CD4-positive, alpha-beta T cell (primary cell): ENCODE measurements around the gene CRAMP1. TPM values are rescaled to one million over a fixed set of nuclear protein-coding genes. Genes with fewer than 3 reads are reported as not detected.

ENCODE experiments used
- ATAC-seq: fragments of 200-7000 bp; cut with Tn5 transposase; one replicate; pipeline ENCODE4 v1.10.0; 2022; ENCODE audit warnings: mild to moderate bottlenecking; ENCODE audit not compliant: poor library complexity
- CTCF ChIA-PET: fragments of 350-600 bp; sonication (Branson Sonifier 250); formaldehyde crosslinking; loops from one replicate; lab custom pipeline; 2021; ENCODE audit warnings: antibody characterized with exemption, inconsistent platforms; lab: Charles Lee
- POLR2A ChIA-PET: fragments of 350-600 bp; sonication (Branson Sonifier 250); formaldehyde crosslinking; loops from one replicate; lab custom pipeline; 2021; ENCODE audit warnings: antibody characterized with exemption, inconsistent platforms; lab: Charles Lee
- DNase-seq, 14 experiments: peaks; one replicate each; pipeline ENCODE4 v3.0.0-alpha.2; 2013 to 2020; ENCODE audit warnings: mixed read lengths in 2 of 14
- H3K27ac ChIP-seq, 2 donors: one replicate each; pipeline versions ENCODE4 v1.5.1 to v1.7.0; 2013; ENCODE audit warnings: low read length in 2 of 2, low read depth in 1 of 2, mild to moderate bottlenecking in 1 of 2
- H3K27me3 ChIP-seq, 2 experiments: 1 replicate in 1 of 2; 2 replicates in 1 of 2; pipeline versions ENCODE4 v1.6.1 to v1.7.0; 2013; ENCODE audit warnings: low read length in 2 of 2, control low read depth in 1 of 2, mild to moderate bottlenecking in 1 of 2, moderate library complexity in 1 of 2; ENCODE audit not compliant: insufficient read depth in 2 of 2, control insufficient read depth in 1 of 2
- H3K36me3 ChIP-seq: one replicate; pipeline ENCODE4 v1.6.1; 2013; ENCODE audit warnings: low read length, control low read depth; ENCODE audit not compliant: insufficient read depth
- H3K4me1 ChIP-seq: one replicate; pipeline ENCODE4 v1.6.1; 2013; ENCODE audit warnings: low read length, control low read depth; ENCODE audit not compliant: insufficient read depth
- H3K4me3 ChIP-seq: one replicate; pipeline ENCODE4 v1.5.1; 2013; ENCODE audit warnings: mild to moderate bottlenecking, low read length, moderate library complexity
- H3K9me3 ChIP-seq, 2 experiments: 1 replicate in 1 of 2; 2 replicates in 1 of 2; pipeline versions ENCODE4 v1.6.1 to v1.7.0; 2013; ENCODE audit warnings: low read length in 2 of 2, mild to moderate bottlenecking in 2 of 2, control low read depth in 1 of 2, moderate library complexity in 1 of 2; ENCODE audit not compliant: control insufficient read depth in 1 of 2, insufficient read depth in 1 of 2
- H3K27ac Mint-ChIP-seq: one replicate; pipeline ENCODE4 v1.8.0; 2020; ENCODE audit warnings: mixed read lengths
- H3K27me3 Mint-ChIP-seq: one replicate; pipeline ENCODE4 v1.8.0; 2021; ENCODE audit warnings: mixed read lengths
- H3K36me3 Mint-ChIP-seq: one replicate; pipeline ENCODE4 v1.8.0; 2021; ENCODE audit warnings: low read depth, mixed read lengths
- H3K4me1 Mint-ChIP-seq: one replicate; pipeline ENCODE4 v1.8.0; 2021; ENCODE audit warnings: low read depth, mixed read lengths
- H3K4me3 Mint-ChIP-seq: one replicate; pipeline ENCODE4 v1.8.0; 2020; ENCODE audit warnings: mild to moderate bottlenecking, mixed read lengths
- H3K9me3 Mint-ChIP-seq: one replicate; pipeline ENCODE4 v1.8.0; 2020; ENCODE audit warnings: mixed read lengths
- intact Hi-C, 2 experiments: fragments of 100-400 bp; cut with DNase I in 1 of 2; cut with micrococcal nuclease in 1 of 2; formaldehyde crosslinking; loops; one replicate each; pipeline versions ENCODE4 v1.15.1 to v1.9.0; 2023 to 2025; cut with DNase I, micrococcal nuclease
- total RNA-seq, 174 experiments: library from RNA in 2 of 174; stranded (reverse) in 2 of 174; gene quantifications; one replicate each; pipeline ENCODE4 v1.2.3 and lab custom pipeline; 2021 to 2026
- TF ChIP-seq, protein P1 (sequence below): fragments of 200-600 bp; IDR thresholded peaks from one replicate; pipeline ENCODE4 v1.8.0; 2022; ENCODE audit warnings: antibody characterized with exemption, mild to moderate bottlenecking

CRAMP1 gene
- total RNA-seq, 2 experiments from 2014 or later: 14.1 to 15.2 TPM

DNA sequence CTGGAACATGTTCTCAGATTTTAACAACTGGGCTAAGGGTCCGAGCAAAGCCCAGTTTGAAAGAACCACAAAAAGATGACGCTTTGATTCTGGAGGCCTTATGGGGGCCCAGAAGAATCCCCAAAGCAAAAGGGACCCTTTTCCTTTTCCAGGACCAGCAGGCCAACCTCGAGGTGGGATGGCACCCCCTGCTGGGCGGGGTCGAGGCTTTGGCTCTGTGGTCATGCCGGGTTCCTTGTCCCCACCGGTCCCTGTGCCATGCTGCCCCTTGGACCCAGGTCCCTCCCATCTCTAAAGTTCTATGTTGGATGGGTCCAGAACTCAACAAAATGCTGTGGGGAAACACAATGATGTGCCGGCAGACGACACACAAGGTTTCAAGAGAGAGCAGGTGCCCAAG is 47.8 kb upstream of the CRAMP1 start:
- Histone ChIP-seq H3K36me3 (no peaks in the 10 kb centered on the region), H3K4me1 (peaks cover 42% of the 10 kb centered on the region), H3K9me3 (no peaks in the 10 kb centered on the region), H3K4me3 (no peak overlapping the region), H3K27me3 (no peaks in the 10 kb centered on the region), H3K27ac (no peak overlapping the region)
- H3K27me3 Mint-ChIP-seq: no peaks in the 10 kb centered on the region
- ATAC-seq (no peak), DNase-seq (peak in 1 of 14 experiments; percentile 25)
- ChIA-PET CTCF (no interaction called here), POLR2A (no interaction called here)
- H3K27ac Mint-ChIP-seq: no peak overlapping the region
- intact Hi-C loops: no loop called here
- H3K36me3 Mint-ChIP-seq: no peaks in the 10 kb centered on the region
- no peak overlapping the region for H3K4me3 Mint-ChIP-seq
- peaks cover 31% of the 10 kb centered on the region for H3K4me1 Mint-ChIP-seq
- H3K9me3 Mint-ChIP-seq: no peaks in the 10 kb centered on the region
- TF ChIP-seq, protein P1, sequence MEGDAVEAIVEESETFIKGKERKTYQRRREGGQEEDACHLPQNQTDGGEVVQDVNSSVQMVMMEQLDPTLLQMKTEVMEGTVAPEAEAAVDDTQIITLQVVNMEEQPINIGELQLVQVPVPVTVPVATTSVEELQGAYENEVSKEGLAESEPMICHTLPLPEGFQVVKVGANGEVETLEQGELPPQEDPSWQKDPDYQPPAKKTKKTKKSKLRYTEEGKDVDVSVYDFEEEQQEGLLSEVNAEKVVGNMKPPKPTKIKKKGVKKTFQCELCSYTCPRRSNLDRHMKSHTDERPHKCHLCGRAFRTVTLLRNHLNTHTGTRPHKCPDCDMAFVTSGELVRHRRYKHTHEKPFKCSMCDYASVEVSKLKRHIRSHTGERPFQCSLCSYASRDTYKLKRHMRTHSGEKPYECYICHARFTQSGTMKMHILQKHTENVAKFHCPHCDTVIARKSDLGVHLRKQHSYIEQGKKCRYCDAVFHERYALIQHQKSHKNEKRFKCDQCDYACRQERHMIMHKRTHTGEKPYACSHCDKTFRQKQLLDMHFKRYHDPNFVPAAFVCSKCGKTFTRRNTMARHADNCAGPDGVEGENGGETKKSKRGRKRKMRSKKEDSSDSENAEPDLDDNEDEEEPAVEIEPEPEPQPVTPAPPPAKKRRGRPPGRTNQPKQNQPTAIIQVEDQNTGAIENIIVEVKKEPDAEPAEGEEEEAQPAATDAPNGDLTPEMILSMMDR: no peak

DNA sequence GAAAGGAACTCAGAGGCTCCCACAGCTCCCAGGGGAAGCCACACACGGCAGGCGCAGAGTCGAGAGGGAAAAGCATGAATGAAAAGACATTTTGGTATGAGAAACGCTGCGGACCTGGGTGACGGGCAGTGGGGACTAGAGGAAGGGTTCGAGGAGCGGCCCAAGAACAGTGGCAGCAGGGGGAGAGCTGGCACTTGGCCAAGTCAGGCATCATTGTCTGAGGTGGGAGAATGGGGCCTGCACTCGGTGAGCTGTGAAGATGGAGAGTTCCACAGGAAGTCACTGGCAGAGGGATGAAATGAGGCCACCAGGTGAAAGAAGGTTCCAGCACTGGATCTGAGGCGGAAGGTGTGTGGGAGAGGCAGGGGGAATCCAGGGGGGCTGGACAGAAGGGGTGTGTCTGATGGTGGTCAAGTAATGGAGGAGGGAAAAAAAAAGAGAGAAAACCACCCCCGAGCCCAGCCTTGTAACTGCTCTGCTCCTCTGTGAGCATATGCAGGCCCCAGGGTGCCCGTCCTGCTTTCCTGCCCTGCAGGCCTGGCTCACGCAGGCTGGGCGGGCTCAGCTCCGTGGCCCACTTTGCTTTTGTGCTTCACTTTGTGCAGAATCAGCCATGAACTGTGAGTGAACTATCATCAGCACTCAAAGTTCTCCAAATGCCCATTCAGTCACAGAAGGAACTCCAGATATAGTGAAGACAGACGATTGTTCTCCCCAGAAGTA is 46.9 kb upstream of the CRAMP1 start:
- Mint-ChIP-seq H3K9me3 (no peaks in the 10 kb centered on the region), H3K4me3 (no peak overlapping the region), H3K36me3 (no peaks in the 10 kb centered on the region), H3K4me1 (peaks cover 22% of the 10 kb centered on the region), H3K27me3 (no peaks in the 10 kb centered on the region), H3K27ac (peak overlapping the region; percentile 51)
- Histone ChIP-seq H3K4me3 (no peak overlapping the region), H3K4me1 (peaks cover 33% of the 10 kb centered on the region), H3K27ac (no peak overlapping the region), H3K9me3 (no peaks in the 10 kb centered on the region), H3K27me3 (no peaks in the 10 kb centered on the region), H3K36me3 (no peaks in the 10 kb centered on the region)
- TF ChIP-seq, protein P1: no peak
- intact Hi-C loops: loop anchor here in 1 of 2 experiments (5.0 kb wide), 1 partner anchor 43 kb away; no protein-coding TSS in a partner anchor
- ChIA-PET POLR2A (no interaction called here), CTCF (no interaction called here)
- no peak for ATAC-seq
- no peak for DNase-seq

DNA sequence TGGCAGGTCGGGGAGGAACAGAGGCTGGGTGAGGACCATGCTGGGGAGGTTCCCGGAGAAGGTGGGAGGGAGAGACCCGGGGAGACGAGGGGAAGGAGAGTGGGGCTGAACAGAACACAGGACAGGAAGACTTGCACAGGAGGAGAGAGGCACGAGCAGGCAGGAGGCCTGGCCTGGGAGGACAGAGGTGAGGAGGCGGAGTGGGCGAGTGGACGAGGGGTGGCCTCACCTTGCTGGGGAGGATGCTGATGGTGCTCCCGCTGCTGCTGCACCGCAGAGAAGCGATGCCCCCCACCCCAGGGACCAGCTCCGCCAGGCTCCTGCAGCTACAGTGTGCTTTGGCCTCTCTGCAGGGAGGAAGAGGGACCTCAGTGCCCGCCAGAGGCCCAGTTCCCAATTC is 44.2 kb upstream of the CRAMP1 start:
- no peak overlapping the region for H3K27ac ChIP-seq
- Mint-ChIP-seq H3K27me3 (no peaks in the 10 kb centered on the region), H3K4me1 (peaks cover 4% of the 10 kb centered on the region), H3K27ac (no peak overlapping the region), H3K36me3 (no peaks in the 10 kb centered on the region), H3K4me3 (no peak overlapping the region), H3K9me3 (no peaks in the 10 kb centered on the region)
- intact Hi-C loops: loop anchor here in 1 of 2 experiments (5.0 kb wide), 1 partner anchor 46 kb away; no protein-coding TSS in a partner anchor
- no peaks in the 10 kb centered on the region for H3K27me3 ChIP-seq
- no peak overlapping the region for H3K4me3 ChIP-seq
- ChIA-PET POLR2A (no interaction called here), CTCF (no interaction called here)
- TF ChIP-seq, protein P1: no peak
- ATAC-seq: no peak
- peaks cover 6% of the 10 kb centered on the region for H3K4me1 ChIP-seq
- no peaks in the 10 kb centered on the region for H3K36me3 ChIP-seq
- DNase-seq: no peak
- no peaks in the 10 kb centered on the region for H3K9me3 ChIP-seq
